GM23338 (cell line): ENCODE measurements around the gene CEP131. TPM values are rescaled to one million over a fixed set of nuclear protein-coding genes. Genes with fewer than 3 reads are reported as not detected.

Experiments used
- ATAC-seq: fragments of 200-7000 bp; cut with Tn5 transposase; 3 replicates; pipeline ENCODE4 v1.9.1; 2020
- DNase-seq: peaks from one replicate; pipeline ENCODE4 v3.0.0-alpha.2; 2015; ENCODE audit warnings: low spot score
- H2AFZ ChIP-seq: fragments of 200-600 bp; sonication (generic); 2 replicates; pipeline ENCODE4 v1.8.0; 2016; ENCODE audit warnings: antibody characterized with exemption, mild to moderate bottlenecking, moderate library complexity
- H3F3A ChIP-seq: fragments of 200-600 bp; sonication (generic); replicated peaks from 2 replicates; pipeline ENCODE4 v1.8.0; 2017; ENCODE audit warnings: antibody characterized with exemption, mixed run types, low read depth
- H3K27ac ChIP-seq: fragments of 200-600 bp; sonication (generic); 2 replicates; pipeline ENCODE4 v1.6.1; 2016; ENCODE audit warnings: low read depth
- H3K27me3 ChIP-seq: fragments of 200-600 bp; sonication (generic); 2 replicates; pipeline ENCODE4 v1.8.0; 2016; ENCODE audit warnings: mild to moderate bottlenecking, mixed run types, moderate library complexity; ENCODE audit not compliant: insufficient read depth
- H3K36me3 ChIP-seq: fragments of 200-600 bp; sonication (generic); 2 replicates; pipeline ENCODE4 v1.8.0; 2016; ENCODE audit warnings: mild to moderate bottlenecking; ENCODE audit not compliant: insufficient read depth
- H3K4me1 ChIP-seq: fragments of 200-600 bp; sonication (generic); 2 replicates; pipeline ENCODE4 v1.8.0; 2016; ENCODE audit warnings: mild to moderate bottlenecking, moderate library complexity; ENCODE audit not compliant: insufficient read depth
- H3K4me2 ChIP-seq: fragments of 200-600 bp; sonication (generic); 2 replicates; pipeline ENCODE4 v1.7.1; 2017; ENCODE audit warnings: mixed run types
- H3K4me3 ChIP-seq: fragments of 200-600 bp; sonication (generic); 2 replicates; pipeline ENCODE4 v1.6.1; 2016; ENCODE audit warnings: mixed run types
- H3K79me2 ChIP-seq: fragments of 200-600 bp; sonication (generic); replicated peaks from 2 replicates; pipeline ENCODE4 v1.8.0; 2017; ENCODE audit warnings: mild to moderate bottlenecking; ENCODE audit not compliant: insufficient read depth
- H3K9me2 ChIP-seq: fragments of 200-600 bp; sonication (generic); 2 replicates; pipeline ENCODE4 v1.8.0; 2017; ENCODE audit not compliant: insufficient read depth
- H4K20me1 ChIP-seq: fragments of 200-600 bp; sonication (generic); replicated peaks from 2 replicates; pipeline ENCODE4 v1.8.0; 2017; ENCODE audit warnings: mild to moderate bottlenecking; ENCODE audit not compliant: insufficient read depth
- H3K27ac Mint-ChIP-seq: 2 replicates; pipeline ENCODE4 v1.8.0; 2020; ENCODE audit warnings: inconsistent platforms, mild to moderate bottlenecking, moderate library complexity, mixed read lengths
- H3K27me3 Mint-ChIP-seq: 3 replicates; pipeline ENCODE4 v1.8.0; 2022; ENCODE audit warnings: low read depth, mild to moderate bottlenecking, moderate library complexity, mixed read lengths, inconsistent platforms; ENCODE audit not compliant: insufficient read depth, poor library complexity
- H3K36me3 Mint-ChIP-seq: 3 replicates; pipeline ENCODE4 v1.8.0; 2021; ENCODE audit warnings: low read depth, mild to moderate bottlenecking, inconsistent platforms, moderate library complexity, mixed read lengths
- H3K4me1 Mint-ChIP-seq: 3 replicates; pipeline ENCODE4 v1.8.0; 2020; ENCODE audit warnings: mild to moderate bottlenecking, inconsistent platforms, mixed read lengths
- H3K4me3 Mint-ChIP-seq: 3 replicates; pipeline ENCODE4 v1.8.0; 2021; ENCODE audit warnings: moderate library complexity, mild to moderate bottlenecking, inconsistent platforms, mixed read lengths
- H3K9me3 Mint-ChIP-seq: 3 replicates; pipeline ENCODE4 v1.8.0; 2020; ENCODE audit warnings: moderate library complexity, mild to moderate bottlenecking, inconsistent platforms, mixed read lengths
- CREB1 ChIP-seq: fragments of 250-450 bp; sonication (Bioruptor Pico); IDR thresholded peaks from 2 replicates; pipeline ENCODE4 v1.5.0; 2020; ENCODE audit warnings: low read depth, mild to moderate bottlenecking, moderate library complexity
- EZH2phosphoT487 ChIP-seq: fragments of 200-600 bp; sonication (generic); IDR thresholded peaks from one replicate; pipeline ENCODE4 v1.8.1; 2018; ENCODE audit warnings: antibody characterized with exemption; ENCODE audit not compliant: unreplicated experiment
- JUNB ChIP-seq: IDR thresholded peaks from one replicate; pipeline ENCODE4 v1.6.1; 2016; ENCODE audit warnings: antibody characterized with exemption; ENCODE audit not compliant: unreplicated experiment
- NANOG ChIP-seq: IDR thresholded peaks from 2 replicates; pipeline ENCODE4 v1.6.1; 2016; ENCODE audit warnings: antibody characterized with exemption, borderline replicate concordance
- POLR2AphosphoS5 ChIP-seq: IDR thresholded peaks from 2 replicates; pipeline ENCODE4 v1.6.1; 2016; ENCODE audit warnings: antibody characterized with exemption, low read depth
- polyA plus RNA-seq: library from polyadenylated mRNA; unstranded; fragments of >200 nt; fragmentation: Nextera tagmentation; extraction: Ambion mirVana; gene quantifications from 2 replicates; pipeline ENCODE4 v1.2.1, GENCODE V29; 2016
- total RNA-seq: library from RNA; depleted of rRNA; stranded (reverse); fragments of >200 nt; shearing (Covaris generic); gene quantifications from 2 replicates; pipeline ENCODE4 v1.2.3, GENCODE V29; 2014
- TF ChIP-seq, protein P1 (sequence below), 2 experiments: fragments of 200-600 bp in 1 of 2; sonication (generic) in 1 of 2; conservative IDR thresholded peaks; 2 replicates each; pipeline versions ENCODE4 v1.5.1 to v1.6.1; 2016 to 2017; ENCODE audit warnings: antibody characterized with exemption in 2 of 2, low read depth in 2 of 2, mild to moderate bottlenecking in 2 of 2, moderate library complexity in 1 of 2
- TF ChIP-seq, protein P2 (sequence below): IDR thresholded peaks from 2 replicates; pipeline ENCODE4 v1.6.1; 2016; ENCODE audit warnings: antibody characterized with exemption
- TF ChIP-seq, protein P3 (sequence below): IDR thresholded peaks from one replicate; pipeline ENCODE4 v1.6.1; 2018; ENCODE audit warnings: antibody characterized with exemption; ENCODE audit not compliant: unreplicated experiment

Gene CEP131
- total and polyA plus RNA-seq, 2 experiments from 2014 or later, result 26.8 to 35.5 TPM

DNA sequence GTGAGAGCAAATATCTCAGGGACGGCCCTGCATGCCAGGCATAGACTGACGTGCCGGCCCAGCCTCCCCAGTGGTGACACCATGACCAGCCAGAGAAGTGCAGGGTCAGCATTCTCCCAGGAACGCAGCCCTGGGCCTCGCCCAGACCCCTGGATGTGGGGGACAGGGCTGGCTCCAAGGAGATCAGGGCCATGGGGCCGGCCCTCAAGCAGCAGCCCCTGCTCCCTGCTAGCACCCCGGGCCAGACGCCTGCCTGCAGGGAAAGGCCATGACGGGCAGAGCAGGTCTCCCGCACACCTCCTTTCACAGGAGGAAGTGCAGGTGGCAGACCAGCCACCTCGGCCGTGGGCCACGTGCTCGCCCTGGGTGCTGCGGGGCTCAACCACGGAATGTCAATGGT lies 25.9 kb upstream of the CEP131 start (continued):
- TF ChIP-seq, protein P1, sequence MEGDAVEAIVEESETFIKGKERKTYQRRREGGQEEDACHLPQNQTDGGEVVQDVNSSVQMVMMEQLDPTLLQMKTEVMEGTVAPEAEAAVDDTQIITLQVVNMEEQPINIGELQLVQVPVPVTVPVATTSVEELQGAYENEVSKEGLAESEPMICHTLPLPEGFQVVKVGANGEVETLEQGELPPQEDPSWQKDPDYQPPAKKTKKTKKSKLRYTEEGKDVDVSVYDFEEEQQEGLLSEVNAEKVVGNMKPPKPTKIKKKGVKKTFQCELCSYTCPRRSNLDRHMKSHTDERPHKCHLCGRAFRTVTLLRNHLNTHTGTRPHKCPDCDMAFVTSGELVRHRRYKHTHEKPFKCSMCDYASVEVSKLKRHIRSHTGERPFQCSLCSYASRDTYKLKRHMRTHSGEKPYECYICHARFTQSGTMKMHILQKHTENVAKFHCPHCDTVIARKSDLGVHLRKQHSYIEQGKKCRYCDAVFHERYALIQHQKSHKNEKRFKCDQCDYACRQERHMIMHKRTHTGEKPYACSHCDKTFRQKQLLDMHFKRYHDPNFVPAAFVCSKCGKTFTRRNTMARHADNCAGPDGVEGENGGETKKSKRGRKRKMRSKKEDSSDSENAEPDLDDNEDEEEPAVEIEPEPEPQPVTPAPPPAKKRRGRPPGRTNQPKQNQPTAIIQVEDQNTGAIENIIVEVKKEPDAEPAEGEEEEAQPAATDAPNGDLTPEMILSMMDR (conservative IDR thresholded peaks at IDR 0.05; ENCODE audit: low read depth in 2 of 2), result no peak
- TF ChIP-seq NANOG (no peak), CREB1 (no peak), POLR2AphosphoS5 (no peak)
- TF ChIP-seq, protein P2, sequence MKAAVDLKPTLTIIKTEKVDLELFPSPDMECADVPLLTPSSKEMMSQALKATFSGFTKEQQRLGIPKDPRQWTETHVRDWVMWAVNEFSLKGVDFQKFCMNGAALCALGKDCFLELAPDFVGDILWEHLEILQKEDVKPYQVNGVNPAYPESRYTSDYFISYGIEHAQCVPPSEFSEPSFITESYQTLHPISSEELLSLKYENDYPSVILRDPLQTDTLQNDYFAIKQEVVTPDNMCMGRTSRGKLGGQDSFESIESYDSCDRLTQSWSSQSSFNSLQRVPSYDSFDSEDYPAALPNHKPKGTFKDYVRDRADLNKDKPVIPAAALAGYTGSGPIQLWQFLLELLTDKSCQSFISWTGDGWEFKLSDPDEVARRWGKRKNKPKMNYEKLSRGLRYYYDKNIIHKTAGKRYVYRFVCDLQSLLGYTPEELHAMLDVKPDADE, result no peak

DNA sequence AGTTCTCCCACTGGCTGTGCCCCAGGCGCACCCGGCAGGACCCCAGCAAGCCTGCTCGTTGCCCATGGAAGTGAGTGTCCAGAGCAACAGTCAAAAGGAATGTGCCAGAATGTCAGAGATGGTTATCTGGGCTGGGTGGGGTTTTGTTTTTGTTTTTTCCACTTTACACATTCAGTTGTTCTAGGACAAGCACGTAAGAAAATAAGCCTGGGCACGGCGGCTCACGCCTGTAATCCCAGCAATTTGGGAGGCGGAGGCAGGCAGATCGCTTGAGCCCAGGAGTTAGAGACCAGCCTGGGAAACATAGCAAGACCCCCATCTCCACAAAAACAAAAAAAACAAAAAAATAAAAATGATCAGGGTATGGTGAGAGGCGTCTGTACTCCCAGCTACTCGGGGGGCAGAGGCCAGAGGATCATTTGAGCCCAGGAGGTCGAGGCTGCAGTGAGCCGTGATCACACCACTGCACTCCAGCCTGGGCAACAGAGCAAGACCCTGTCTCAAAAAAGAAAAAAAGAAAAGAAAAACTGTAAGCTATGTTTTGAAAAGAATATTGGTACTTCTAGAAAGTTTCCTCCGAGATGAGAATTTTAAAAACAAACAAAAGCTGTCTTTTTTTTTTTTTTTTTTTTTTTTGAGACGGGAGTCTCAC lies 24.7 kb upstream of the CEP131 start:
- peaks cover 6% of the 10 kb centered on the region; the same call in 1 of the 3 replicates for H3K36me3 Mint-ChIP-seq
- Histone ChIP-seq H3K9me2 (no peaks in the 10 kb centered on the region), H3K4me3 (no peak overlapping the region), H3K36me3 (no peaks in the 10 kb centered on the region), H3K4me2 (no peak overlapping the region), H3K4me1 (no peaks in the 10 kb centered on the region), H3K79me2 (no peaks in the 10 kb centered on the region), H3K27me3 (no peaks in the 10 kb centered on the region), H3K27ac (no peak overlapping the region), H3F3A (no peaks in the 10 kb centered on the region), H4K20me1 (0 out of 2 replicates have a peak, but pooled peaks cover 6% of the 10 kb centered on the region), H2AFZ (no peak overlapping the region)
- peaks cover 3% of the 10 kb centered on the region; the same call in 1 of the 3 replicates for H3K9me3 Mint-ChIP-seq
- no peak overlapping the region for H3K4me3 Mint-ChIP-seq
- peaks cover 19% of the 10 kb centered on the region for H3K4me1 Mint-ChIP-seq
- ATAC-seq (no peak), DNase-seq (no peak)
- no peak overlapping the region for H3K27ac Mint-ChIP-seq
- peaks cover 23% of the 10 kb centered on the region for H3K27me3 Mint-ChIP-seq
- TF ChIP-seq CREB1, result no peak
- TF ChIP-seq, protein P1 (conservative IDR thresholded peaks at IDR 0.05; ENCODE audit: low read depth in 2 of 2), result no peak
- TF ChIP-seq, protein P3, sequence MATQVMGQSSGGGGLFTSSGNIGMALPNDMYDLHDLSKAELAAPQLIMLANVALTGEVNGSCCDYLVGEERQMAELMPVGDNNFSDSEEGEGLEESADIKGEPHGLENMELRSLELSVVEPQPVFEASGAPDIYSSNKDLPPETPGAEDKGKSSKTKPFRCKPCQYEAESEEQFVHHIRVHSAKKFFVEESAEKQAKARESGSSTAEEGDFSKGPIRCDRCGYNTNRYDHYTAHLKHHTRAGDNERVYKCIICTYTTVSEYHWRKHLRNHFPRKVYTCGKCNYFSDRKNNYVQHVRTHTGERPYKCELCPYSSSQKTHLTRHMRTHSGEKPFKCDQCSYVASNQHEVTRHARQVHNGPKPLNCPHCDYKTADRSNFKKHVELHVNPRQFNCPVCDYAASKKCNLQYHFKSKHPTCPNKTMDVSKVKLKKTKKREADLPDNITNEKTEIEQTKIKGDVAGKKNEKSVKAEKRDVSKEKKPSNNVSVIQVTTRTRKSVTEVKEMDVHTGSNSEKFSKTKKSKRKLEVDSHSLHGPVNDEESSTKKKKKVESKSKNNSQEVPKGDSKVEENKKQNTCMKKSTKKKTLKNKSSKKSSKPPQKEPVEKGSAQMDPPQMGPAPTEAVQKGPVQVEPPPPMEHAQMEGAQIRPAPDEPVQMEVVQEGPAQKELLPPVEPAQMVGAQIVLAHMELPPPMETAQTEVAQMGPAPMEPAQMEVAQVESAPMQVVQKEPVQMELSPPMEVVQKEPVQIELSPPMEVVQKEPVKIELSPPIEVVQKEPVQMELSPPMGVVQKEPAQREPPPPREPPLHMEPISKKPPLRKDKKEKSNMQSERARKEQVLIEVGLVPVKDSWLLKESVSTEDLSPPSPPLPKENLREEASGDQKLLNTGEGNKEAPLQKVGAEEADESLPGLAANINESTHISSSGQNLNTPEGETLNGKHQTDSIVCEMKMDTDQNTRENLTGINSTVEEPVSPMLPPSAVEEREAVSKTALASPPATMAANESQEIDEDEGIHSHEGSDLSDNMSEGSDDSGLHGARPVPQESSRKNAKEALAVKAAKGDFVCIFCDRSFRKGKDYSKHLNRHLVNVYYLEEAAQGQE, result no peak
- TF ChIP-seq, protein P2, result no peak
- no peak for TF ChIP-seq POLR2AphosphoS5
- TF ChIP-seq JUNB, result no peak
- no peak for TF ChIP-seq EZH2phosphoT487
